Hepatocyte (in vitro differentiated cells): ENCODE measurements around the gene STAC. TPM values are rescaled to one million over a fixed set of nuclear protein-coding genes. Genes with fewer than 3 reads are reported as not detected.
A peak's percentile ranks its signal among the peaks of the same experiment; 100 is the strongest.

Experiments
- DNase-seq: peaks from one replicate; pipeline ENCODE4 v3.0.0-alpha.2; 2016; ENCODE audit warnings: low spot score
- H2AFZ ChIP-seq: fragments of 200-600 bp; sonication (generic); 2 replicates; pipeline ENCODE4 v1.6.0; 2016; ENCODE audit warnings: antibody characterized with exemption, mild to moderate bottlenecking
- H3K27ac ChIP-seq: fragments of 200-600 bp; sonication (generic); 2 replicates; pipeline ENCODE4 v1.5.1; 2016; ENCODE audit warnings: mild to moderate bottlenecking
- H3K27me3 ChIP-seq: fragments of 200-600 bp; sonication (generic); 2 replicates; pipeline ENCODE4 v1.6.1; 2016
- H3K36me3 ChIP-seq: fragments of 200-600 bp; sonication (generic); replicated peaks from 2 replicates; pipeline ENCODE4 v1.5.1; 2016; ENCODE audit warnings: low read depth; ENCODE audit not compliant: insufficient read depth
- H3K4me1 ChIP-seq: fragments of 200-600 bp; sonication (generic); 2 replicates; pipeline ENCODE4 v1.5.1; 2016; ENCODE audit warnings: mild to moderate bottlenecking, moderate library complexity; ENCODE audit not compliant: insufficient read depth
- H3K4me2 ChIP-seq: fragments of 200-600 bp; sonication (generic); 2 replicates; pipeline ENCODE4 v1.6.0; 2016
- H3K4me3 ChIP-seq: fragments of 200-600 bp; sonication (generic); 2 replicates; pipeline ENCODE4 v1.5.1; 2016; ENCODE audit warnings: mild to moderate bottlenecking
- H3K79me2 ChIP-seq: fragments of 200-600 bp; sonication (generic); 2 replicates; pipeline ENCODE4 v1.6.0; 2017; ENCODE audit warnings: mild to moderate bottlenecking
- H3K9me2 ChIP-seq: fragments of 200-600 bp; sonication (generic); replicated peaks from 2 replicates; pipeline ENCODE4 v1.6.0; 2017; ENCODE audit warnings: mild to moderate bottlenecking; ENCODE audit not compliant: insufficient read depth
- H3K9me3 ChIP-seq: fragments of 200-600 bp; sonication (generic); 2 replicates; pipeline ENCODE4 v1.5.1; 2016; ENCODE audit warnings: low read depth, mild to moderate bottlenecking
- H4K20me1 ChIP-seq: fragments of 200-600 bp; sonication (generic); 2 replicates; pipeline ENCODE4 v1.6.0; 2016; ENCODE audit warnings: mild to moderate bottlenecking; ENCODE audit not compliant: insufficient read depth, poor library complexity, severe bottlenecking
- EZH2 ChIP-seq: fragments of 200-600 bp; sonication (generic); IDR thresholded peaks from 2 replicates; pipeline ENCODE4 v1.6.1; 2016; ENCODE audit warnings: antibody characterized with exemption, mild to moderate bottlenecking, borderline replicate concordance
- EZH2phosphoT487 ChIP-seq: fragments of 200-600 bp; sonication (generic); IDR thresholded peaks from one replicate; pipeline ENCODE4 v1.6.1; 2018; ENCODE audit warnings: antibody characterized with exemption, mild to moderate bottlenecking, low read depth, moderate library complexity; ENCODE audit not compliant: unreplicated experiment, severe bottlenecking
- WGBS: methylation state at CpG from one replicate; pipeline ENCODE4 v1.1.6; 2016; ENCODE audit warnings: low lambda C conversion rate; ENCODE audit errors: missing lambda C conversion rate; 5-methylcytosine and 5-hydroxymethylcytosine counted together
- polyA plus RNA-seq: library from polyadenylated mRNA; unstranded; fragments of >200 nt; fragmentation: Nextera tagmentation; extraction: Ambion mirVana; gene quantifications from 2 replicates; pipeline ENCODE4 v1.2.1, GENCODE V29; 2016
- total RNA-seq: library from RNA; depleted of rRNA; stranded (reverse); fragments of >200 nt; gene quantifications from 2 replicates; pipeline ENCODE4 v1.2.3, GENCODE V29; 2014
- TF ChIP-seq, protein P1 (sequence below): fragments of 200-600 bp; sonication (generic); IDR thresholded peaks from 2 replicates; pipeline ENCODE4 v1.5.1; 2016; ENCODE audit warnings: antibody characterized with exemption, mild to moderate bottlenecking; ENCODE audit not compliant: poor library complexity

Gene STAC
- total and polyA plus RNA-seq, 2 experiments from 2014 or later = 0.13 to 0.53 TPM

DNA sequence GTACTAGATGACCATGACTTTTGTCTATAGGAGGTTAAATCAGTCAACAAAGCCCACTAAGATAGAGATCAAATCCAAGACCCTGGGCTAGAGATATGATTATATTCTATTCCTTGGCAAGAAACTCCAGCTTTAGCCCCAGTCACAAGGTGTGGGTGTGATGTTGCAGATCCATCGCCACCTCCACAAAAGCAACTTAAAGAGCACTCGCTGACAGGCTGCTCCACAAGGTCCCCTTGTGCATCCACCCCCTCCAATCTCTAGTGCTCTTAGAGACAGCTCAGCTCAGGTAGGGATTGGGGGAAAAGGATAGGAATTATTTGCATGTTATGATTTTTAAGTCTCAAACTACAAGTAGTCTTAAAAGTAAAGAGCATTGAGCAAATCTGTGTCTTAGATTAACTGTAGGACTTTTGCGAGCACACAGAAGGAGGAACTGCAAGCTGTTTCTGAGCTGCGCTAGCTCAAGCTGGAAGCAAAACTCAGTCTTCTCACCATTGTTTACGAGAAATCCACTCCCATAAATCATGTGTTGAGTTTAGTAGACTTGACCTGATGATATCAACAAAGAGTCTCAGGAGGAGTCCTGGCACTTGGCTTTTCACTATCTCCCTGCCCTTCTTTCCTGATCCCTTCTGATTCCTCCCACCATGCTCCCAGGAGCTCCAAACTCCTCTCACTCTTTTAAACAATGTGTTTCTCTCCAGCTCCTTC is 177.6 kb downstream of the STAC start:
- no peaks in the 10 kb centered on the region for H3K36me3 ChIP-seq
- H2AFZ ChIP-seq = no peak overlapping the region
- WGBS = 60% methylated on average over 5 of the region's 5 CpGs
- peaks cover 11% of the 10 kb centered on the region for H3K4me1 ChIP-seq
- TF ChIP-seq EZH2 = no peak
- TF ChIP-seq, protein P1, sequence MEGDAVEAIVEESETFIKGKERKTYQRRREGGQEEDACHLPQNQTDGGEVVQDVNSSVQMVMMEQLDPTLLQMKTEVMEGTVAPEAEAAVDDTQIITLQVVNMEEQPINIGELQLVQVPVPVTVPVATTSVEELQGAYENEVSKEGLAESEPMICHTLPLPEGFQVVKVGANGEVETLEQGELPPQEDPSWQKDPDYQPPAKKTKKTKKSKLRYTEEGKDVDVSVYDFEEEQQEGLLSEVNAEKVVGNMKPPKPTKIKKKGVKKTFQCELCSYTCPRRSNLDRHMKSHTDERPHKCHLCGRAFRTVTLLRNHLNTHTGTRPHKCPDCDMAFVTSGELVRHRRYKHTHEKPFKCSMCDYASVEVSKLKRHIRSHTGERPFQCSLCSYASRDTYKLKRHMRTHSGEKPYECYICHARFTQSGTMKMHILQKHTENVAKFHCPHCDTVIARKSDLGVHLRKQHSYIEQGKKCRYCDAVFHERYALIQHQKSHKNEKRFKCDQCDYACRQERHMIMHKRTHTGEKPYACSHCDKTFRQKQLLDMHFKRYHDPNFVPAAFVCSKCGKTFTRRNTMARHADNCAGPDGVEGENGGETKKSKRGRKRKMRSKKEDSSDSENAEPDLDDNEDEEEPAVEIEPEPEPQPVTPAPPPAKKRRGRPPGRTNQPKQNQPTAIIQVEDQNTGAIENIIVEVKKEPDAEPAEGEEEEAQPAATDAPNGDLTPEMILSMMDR = no peak
- TF ChIP-seq EZH2phosphoT487 = no peak
- H3K27ac ChIP-seq = no peak overlapping the region
- H3K9me2 ChIP-seq = no peaks in the 10 kb centered on the region
- H3K9me3 ChIP-seq = no peaks in the 10 kb centered on the region
- H4K20me1 ChIP-seq = no peaks in the 10 kb centered on the region
- no peak overlapping the region for H3K4me3 ChIP-seq
- H3K4me2 ChIP-seq = peak overlapping the region; percentile 46
- H3K79me2 ChIP-seq = no peaks in the 10 kb centered on the region
- no peaks in the 10 kb centered on the region for H3K27me3 ChIP-seq
- DNase-seq = no peak

DNA sequence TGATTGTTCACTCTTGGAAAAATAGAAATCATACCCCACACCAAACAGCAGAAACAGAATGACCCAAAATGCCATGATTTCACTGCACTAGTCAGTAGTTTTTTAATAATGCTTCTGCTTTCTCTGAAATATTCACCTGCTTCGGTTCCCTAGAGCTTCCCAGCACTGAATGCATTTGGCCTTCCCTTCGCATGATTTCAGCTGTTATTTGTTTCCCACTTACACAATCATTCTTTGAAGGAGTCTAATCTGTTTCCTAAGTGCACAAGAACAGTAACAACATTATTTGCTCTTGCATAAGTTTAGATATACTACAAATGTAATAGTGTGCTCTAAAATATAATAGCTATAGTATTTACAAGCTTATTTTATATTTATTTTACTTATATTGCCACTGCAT is 178.7 kb downstream of the STAC start:
- DNase-seq = no peak
- Histone ChIP-seq H3K36me3 (no peaks in the 10 kb centered on the region), H3K4me3 (no peak overlapping the region), H3K9me3 (no peaks in the 10 kb centered on the region), H3K27me3 (no peaks in the 10 kb centered on the region), H3K27ac (no peak overlapping the region), H2AFZ (no peak overlapping the region), H3K9me2 (no peaks in the 10 kb centered on the region), H3K4me1 (peaks cover 11% of the 10 kb centered on the region), H4K20me1 (no peaks in the 10 kb centered on the region), H3K79me2 (no peaks in the 10 kb centered on the region), H3K4me2 (no peak overlapping the region)
- TF ChIP-seq, protein P1 = no peak
- TF ChIP-seq EZH2 (no peak), EZH2phosphoT487 (no peak)
- 60% methylated on average over 2 of the region's 2 CpGs for WGBS

DNA sequence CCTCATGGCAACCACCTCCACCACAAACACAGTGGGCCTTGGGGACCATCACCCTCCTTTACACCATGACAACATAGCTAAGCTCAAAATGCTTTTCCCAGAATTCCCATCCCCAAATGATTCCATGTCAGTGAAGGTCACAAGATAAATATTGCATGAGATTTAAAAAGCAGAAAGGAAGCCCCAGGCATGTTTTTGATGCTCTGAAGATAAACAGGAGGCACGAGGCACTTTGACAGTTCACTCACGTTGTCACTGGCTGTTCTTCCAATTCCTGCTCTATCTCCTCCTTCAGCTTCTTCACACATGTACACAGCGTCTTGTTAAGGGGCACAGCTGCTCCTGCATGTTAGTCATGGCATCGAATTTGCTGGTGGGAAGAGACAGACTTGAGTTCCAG is 180.4 kb downstream of the STAC start:
- H3K36me3 ChIP-seq = no peaks in the 10 kb centered on the region
- no peaks in the 10 kb centered on the region for H3K9me2 ChIP-seq
- no peak overlapping the region for H3K27ac ChIP-seq
- TF ChIP-seq, protein P1 = no peak
- TF ChIP-seq EZH2phosphoT487 = no peak
- TF ChIP-seq EZH2 = no peak
- H4K20me1 ChIP-seq = no peaks in the 10 kb centered on the region
- H3K4me1 ChIP-seq = peaks cover 11% of the 10 kb centered on the region
- no peaks in the 10 kb centered on the region for H3K9me3 ChIP-seq
- H3K27me3 ChIP-seq = no peaks in the 10 kb centered on the region
- H2AFZ ChIP-seq = no peak overlapping the region
- H3K4me2 ChIP-seq = no peak overlapping the region
- H3K79me2 ChIP-seq = no peaks in the 10 kb centered on the region
- DNase-seq = no peak
- 46% methylated on average over 4 of the region's 4 CpGs for WGBS
- no peak overlapping the region for H3K4me3 ChIP-seq
